IMR-90 (cell line): ENCODE results near the gene APAF1.

Experiments
- CEBPB ChIP-seq: IDR thresholded peaks from 2 replicates; pipeline ENCODE4 v1.6.1; 2012; ENCODE audit warnings: low read depth, low read length, improper control_type of control experiment
- CTCF ChIP-seq: conservative IDR thresholded peaks from 2 replicates; pipeline ENCODE4 v1.5.1; 2012; ENCODE audit warnings: mild to moderate bottlenecking, low read depth, low read length, improper control_type of control experiment
- ELK1 ChIP-seq: fragments of 150-350 bp; IDR thresholded peaks from 2 replicates; pipeline ENCODE4 v1.6.1; 2016; ENCODE audit warnings: low read depth, mild to moderate bottlenecking, low read length, moderate library complexity, borderline replicate concordance
- MAFK ChIP-seq: IDR thresholded peaks from 2 replicates; pipeline ENCODE4 v1.6.1; 2012; ENCODE audit warnings: low read depth, low read length, improper control_type of control experiment
- MXI1 ChIP-seq: IDR thresholded peaks from 2 replicates; pipeline ENCODE4 v1.6.1; 2012; ENCODE audit warnings: low read depth, mild to moderate bottlenecking, low read length, moderate library complexity, borderline replicate concordance
- NFE2L2 ChIP-seq: fragments of 150-350 bp; IDR thresholded peaks from 2 replicates; pipeline ENCODE4 v1.6.1; 2016; ENCODE audit warnings: low read depth, mild to moderate bottlenecking, low read length
- POLR2A ChIP-seq: IDR thresholded peaks from 2 replicates; pipeline ENCODE4 v1.6.1; 2012; ENCODE audit warnings: mild to moderate bottlenecking, low read depth, low read length
- RAD21 ChIP-seq: IDR thresholded peaks from 2 replicates; pipeline ENCODE4 v1.6.1; 2012; ENCODE audit warnings: low read length, improper control_type of control experiment
- RCOR1 ChIP-seq: IDR thresholded peaks from 2 replicates; pipeline ENCODE4 v1.6.1; 2012; ENCODE audit warnings: mild to moderate bottlenecking, low read length, improper control_type of control experiment; ENCODE audit not compliant: insufficient replicate concordance
- USF2 ChIP-seq: fragments of 150-350 bp; IDR thresholded peaks from 2 replicates; pipeline ENCODE4 v1.6.1; 2017; ENCODE audit warnings: mild to moderate bottlenecking, antibody characterized with exemption, low read length, low read depth

- TF ChIP-seq CTCF (no peak), ELK1 (no peak), MAFK (no peak), CEBPB (no peak), USF2 (no peak), POLR2A (no peak), NFE2L2 (no peak), RAD21 (no peak), MXI1 (no peak), RCOR1 (no peak)
Observed at GRCh38 chr12:98767248-98767647, 122.2 kb downstream of the APAF1 start.
